Lower lobe of right lung (tissue), 2 donors: ENCODE measurements around the gene RNU1-3. TPM values are rescaled to one million over a fixed set of nuclear protein-coding genes. Genes with fewer than 3 reads are reported as not detected.
"Not testable (repeated sequence)": the region's sequence is repeated elsewhere in the genome, so short reads cannot be mapped to it uniquely, and the experiment has no call there.

Experiments
- ATAC-seq, 2 donors: fragments of 200-7000 bp; cut with Tn5 transposase; one replicate each; pipeline ENCODE4 v1.9.1; 2020 to 2022; ENCODE audit warnings: mild to moderate bottlenecking in 2 of 2, moderate library complexity in 2 of 2
- DNase-seq: peaks from one replicate; pipeline ENCODE4 v3.0.0-alpha.2; 2020
- H3K27ac ChIP-seq: fragments of 200-600 bp; one replicate; pipeline ENCODE4 v1.8.0; 2022
- H3K27me3 ChIP-seq: fragments of 200-600 bp; one replicate; pipeline ENCODE4 v1.8.0; 2022; ENCODE audit warnings: low read depth
- H3K36me3 ChIP-seq: fragments of 200-600 bp; one replicate; pipeline ENCODE4 v1.8.0; 2022; ENCODE audit warnings: mild to moderate bottlenecking
- H3K4me1 ChIP-seq: fragments of 200-600 bp; one replicate; pipeline ENCODE4 v1.8.0; 2022
- H3K4me3 ChIP-seq: fragments of 200-600 bp; one replicate; pipeline ENCODE4 v1.8.0; 2022; ENCODE audit warnings: mild to moderate bottlenecking
- H3K9me3 ChIP-seq: fragments of 200-600 bp; one replicate; pipeline ENCODE4 v1.8.0; 2022
- CTCF ChIP-seq: fragments of 200-600 bp; IDR thresholded peaks from one replicate; pipeline ENCODE4 v1.8.0; 2022; ENCODE audit warnings: antibody characterized with exemption, mild to moderate bottlenecking
- intact Hi-C: fragments of 100-400 bp; cut with DNase I; formaldehyde crosslinking; loops from one replicate; pipeline ENCODE4 v1.11.0; 2022
- total RNA-seq: library from RNA; stranded (reverse); fragmentation: NEBNext Ultra II Directional; extraction: Animal tissue kit (Norgen Biotek cat#: 25700); gene quantifications from one replicate; pipeline ENCODE4 v1.2.1, GENCODE V29; 2021
- donor health status: DM: no; HTN: yes; CAD: no; lungs with severe emphysema.

RNU1-3 gene
- total RNA-seq, 1 donor from 2014 or later: 6,803 TPM

GRCh38 chr1:16648250-16648649 lies 18.5 kb downstream of the RNU1-3 start:
- H3K4me3 ChIP-seq: peak overlapping the region; percentile 40
- H3K9me3 ChIP-seq, intact Hi-C loops, ATAC-seq, H3K27ac ChIP-seq, H3K36me3 ChIP-seq, H3K27me3 ChIP-seq: not testable (repeated sequence)
- peak; percentile 49 for DNase-seq
- H3K4me1 ChIP-seq: peaks cover 15% of the 10 kb centered on the region

GRCh38 chr1:16647179-16648176 lies 19.3 kb downstream of the RNU1-3 start:
- H3K27me3 ChIP-seq, intact Hi-C loops, H3K9me3 ChIP-seq, H3K27ac ChIP-seq, H3K36me3 ChIP-seq: not testable (repeated sequence)
- H3K4me3 ChIP-seq: peak overlapping the region; percentile 40
- H3K4me1 ChIP-seq: peaks cover 22% of the 10 kb centered on the region
- peak; percentile 77 to 87 for ATAC-seq
- peak; percentile 58 for DNase-seq

GRCh38 chr1:16646716-16647115 lies 20.0 kb downstream of the RNU1-3 start:
- H3K27ac ChIP-seq, H3K4me3 ChIP-seq, intact Hi-C loops, H3K27me3 ChIP-seq, ATAC-seq, H3K36me3 ChIP-seq, H3K9me3 ChIP-seq: not testable (repeated sequence)
- DNase-seq: peak; percentile 31
- H3K4me1 ChIP-seq: peaks cover 24% of the 10 kb centered on the region

GRCh38 chr1:16646061-16646664 lies 20.6 kb downstream of the RNU1-3 start:
- H3K27ac ChIP-seq, H3K27me3 ChIP-seq, ATAC-seq, H3K9me3 ChIP-seq, H3K4me3 ChIP-seq, intact Hi-C loops, H3K36me3 ChIP-seq: not testable (repeated sequence)
- peak; percentile 52 for DNase-seq
- H3K4me1 ChIP-seq: peaks cover 24% of the 10 kb centered on the region

- intact Hi-C loops, H3K9me3 ChIP-seq, H3K36me3 ChIP-seq, H3K27me3 ChIP-seq: not testable (repeated sequence)
- Histone ChIP-seq H3K4me1 (peaks cover 24% of the 10 kb centered on the region), H3K4me3 (peak overlapping the region; percentile 81), H3K27ac (peak overlapping the region; percentile 87)
- ATAC-seq (peak in 1 of 2 donors; percentile 0), DNase-seq (peak; percentile 57)
Observed at GRCh38 chr1:16645271-16646060, 21.3 kb downstream of the RNU1-3 start.

GRCh38 chr1:16644482-16645270 lies 22.1 kb downstream of the RNU1-3 start:
- H3K4me3 ChIP-seq: peak overlapping the region; percentile 81
- intact Hi-C loops, H3K27me3 ChIP-seq, H3K9me3 ChIP-seq, H3K36me3 ChIP-seq: not testable (repeated sequence)
- DNase-seq (peak; percentile 98), ATAC-seq (peak; percentile 88 to 91)
- H3K4me1 ChIP-seq: peaks cover 24% of the 10 kb centered on the region
- peak; percentile 75 for TF ChIP-seq CTCF
- H3K27ac ChIP-seq: peak overlapping the region; percentile 87

- H3K27ac ChIP-seq: peak overlapping the region; percentile 87
- H3K9me3 ChIP-seq: no peaks in the 10 kb centered on the region
- intact Hi-C loops: no loop called here
- peaks cover 24% of the 10 kb centered on the region for H3K4me1 ChIP-seq
- H3K36me3 ChIP-seq: no peaks in the 10 kb centered on the region
- peaks cover under 1% of the 10 kb centered on the region for H3K27me3 ChIP-seq
- no peak for TF ChIP-seq CTCF
- no peak for ATAC-seq
- no peak for DNase-seq
- peak overlapping the region; percentile 81 for H3K4me3 ChIP-seq
Observed at GRCh38 chr1:16644193-16644481, 22.6 kb downstream of the RNU1-3 start.

- H3K9me3 ChIP-seq, H3K27me3 ChIP-seq, H3K36me3 ChIP-seq, intact Hi-C loops, ATAC-seq: not testable (repeated sequence)
- peak overlapping the region; percentile 81 for H3K4me3 ChIP-seq
- H3K4me1 ChIP-seq: peaks cover 24% of the 10 kb centered on the region
- H3K27ac ChIP-seq: peak overlapping the region; percentile 87
- peak; percentile 50 for DNase-seq
Observed at GRCh38 chr1:16643476-16644192, 23.1 kb downstream of the RNU1-3 start.

GRCh38 chr1:16643001-16643411 lies 23.7 kb downstream of the RNU1-3 start:
- H3K9me3 ChIP-seq, ATAC-seq, H3K27me3 ChIP-seq, H3K36me3 ChIP-seq, H3K27ac ChIP-seq, intact Hi-C loops: not testable (repeated sequence)
- peak; percentile 61 for DNase-seq
- Histone ChIP-seq H3K4me1 (peaks cover 24% of the 10 kb centered on the region), H3K4me3 (peak overlapping the region; percentile 81)
